Endothelial cell (in vitro differentiated cells): Measurements from ENCODE around the gene MVB12B. TPM values are rescaled to one million over a fixed set of nuclear protein-coding genes. Genes with fewer than 3 reads are reported as not detected.
A peak's percentile ranks its signal among the peaks of the same experiment; 100 is the strongest.

Source experiments
- DNase-seq: peaks from one replicate; pipeline ENCODE4 v3.0.0; 2021; ENCODE audit warnings: low spot score
- H3K27ac Mint-ChIP-seq: one replicate; pipeline ENCODE4 v1.8.0; 2021; ENCODE audit warnings: mixed read lengths, inconsistent platforms; ENCODE audit not compliant: unreplicated experiment
- H3K27me3 Mint-ChIP-seq: one replicate; pipeline ENCODE4 v1.8.0; 2021; ENCODE audit warnings: mild to moderate bottlenecking, moderate library complexity, mixed read lengths, inconsistent platforms; ENCODE audit not compliant: unreplicated experiment
- H3K36me3 Mint-ChIP-seq: one replicate; pipeline ENCODE4 v1.8.0; 2021; ENCODE audit warnings: mild to moderate bottlenecking, low read depth, mixed read lengths, inconsistent platforms; ENCODE audit not compliant: unreplicated experiment
- H3K4me1 Mint-ChIP-seq: one replicate; pipeline ENCODE4 v1.8.0; 2021; ENCODE audit warnings: mild to moderate bottlenecking, mixed read lengths, inconsistent platforms; ENCODE audit not compliant: unreplicated experiment
- H3K4me3 Mint-ChIP-seq: one replicate; pipeline ENCODE4 v1.8.0; 2021; ENCODE audit warnings: mild to moderate bottlenecking, mixed read lengths, inconsistent platforms; ENCODE audit not compliant: unreplicated experiment
- H3K9me3 Mint-ChIP-seq: one replicate; pipeline ENCODE4 v1.8.0; 2021; ENCODE audit warnings: mixed read lengths, inconsistent platforms; ENCODE audit not compliant: unreplicated experiment
- total RNA-seq: library from RNA; stranded (reverse); fragmentation: NEBNext Ultra II Directional; extraction: Animal tissue kit (Norgen Biotek cat#: 25700); gene quantifications from one replicate; pipeline ENCODE4 v1.2.1, GENCODE V29; 2021; ENCODE audit not compliant: unreplicated experiment
- TF ChIP-seq, protein P1 (sequence below): fragments of 200-600 bp; sonication (generic); IDR thresholded peaks from one replicate; pipeline ENCODE4 v1.5.0; 2021; ENCODE audit warnings: antibody characterized with exemption; ENCODE audit not compliant: unreplicated experiment

The MVB12B gene
- total RNA-seq, 1 donor from 2014 or later: 18.8 TPM

DNA sequence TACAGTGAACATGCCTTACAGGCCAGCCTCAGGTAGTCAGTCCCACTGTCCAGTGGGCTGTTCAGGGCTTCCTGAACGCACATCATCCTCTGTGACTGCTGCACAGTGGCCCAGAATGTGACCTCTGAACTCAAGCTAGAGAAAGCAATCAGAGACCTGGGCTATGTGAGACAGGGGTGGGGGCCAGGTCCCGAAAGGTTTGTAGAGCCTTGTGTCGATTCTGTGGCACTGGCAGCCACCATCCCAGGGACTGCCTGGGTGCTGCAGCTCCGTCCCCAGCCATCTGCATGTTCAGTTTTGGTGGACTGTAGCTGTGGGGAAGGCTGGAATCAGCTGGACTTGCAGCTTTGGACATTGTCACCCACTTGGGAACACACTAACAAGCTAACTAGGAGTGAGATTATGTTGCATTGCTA, 47.7 kb downstream of the MVB12B start:
- Mint-ChIP-seq H3K4me1 (peaks cover 75% of the 10 kb centered on the region), H3K27me3 (peaks cover 3% of the 10 kb centered on the region), H3K27ac (peak overlapping the region; percentile 100), H3K4me3 (no peak overlapping the region), H3K9me3 (no peaks in the 10 kb centered on the region), H3K36me3 (no peaks in the 10 kb centered on the region)
- no peak for DNase-seq
- TF ChIP-seq, protein P1, sequence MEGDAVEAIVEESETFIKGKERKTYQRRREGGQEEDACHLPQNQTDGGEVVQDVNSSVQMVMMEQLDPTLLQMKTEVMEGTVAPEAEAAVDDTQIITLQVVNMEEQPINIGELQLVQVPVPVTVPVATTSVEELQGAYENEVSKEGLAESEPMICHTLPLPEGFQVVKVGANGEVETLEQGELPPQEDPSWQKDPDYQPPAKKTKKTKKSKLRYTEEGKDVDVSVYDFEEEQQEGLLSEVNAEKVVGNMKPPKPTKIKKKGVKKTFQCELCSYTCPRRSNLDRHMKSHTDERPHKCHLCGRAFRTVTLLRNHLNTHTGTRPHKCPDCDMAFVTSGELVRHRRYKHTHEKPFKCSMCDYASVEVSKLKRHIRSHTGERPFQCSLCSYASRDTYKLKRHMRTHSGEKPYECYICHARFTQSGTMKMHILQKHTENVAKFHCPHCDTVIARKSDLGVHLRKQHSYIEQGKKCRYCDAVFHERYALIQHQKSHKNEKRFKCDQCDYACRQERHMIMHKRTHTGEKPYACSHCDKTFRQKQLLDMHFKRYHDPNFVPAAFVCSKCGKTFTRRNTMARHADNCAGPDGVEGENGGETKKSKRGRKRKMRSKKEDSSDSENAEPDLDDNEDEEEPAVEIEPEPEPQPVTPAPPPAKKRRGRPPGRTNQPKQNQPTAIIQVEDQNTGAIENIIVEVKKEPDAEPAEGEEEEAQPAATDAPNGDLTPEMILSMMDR: no peak

DNA sequence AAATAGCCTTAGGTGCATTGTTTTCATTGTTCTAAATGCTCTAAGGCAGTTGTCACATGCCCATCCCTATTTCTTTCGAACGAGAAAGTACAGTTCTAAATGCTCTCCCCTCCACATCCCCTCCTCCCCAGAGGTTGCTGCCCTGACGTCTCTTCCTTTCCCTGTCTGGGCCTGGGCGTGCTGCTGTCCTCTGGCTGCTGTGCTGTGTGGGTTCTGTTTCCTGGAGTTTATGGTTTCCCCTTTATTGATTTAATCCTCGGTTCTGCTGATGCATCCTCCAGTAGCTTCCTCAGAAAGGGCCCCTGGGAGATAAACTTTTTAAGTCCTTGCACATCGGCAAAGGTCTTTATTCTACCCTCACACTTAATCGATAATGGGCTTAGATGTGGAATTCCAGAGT, 48.8 kb downstream of the MVB12B start:
- peak overlapping the region; percentile 97 for H3K27ac Mint-ChIP-seq
- peak; percentile 38 for DNase-seq
- peak overlapping the region; percentile 19 for H3K4me3 Mint-ChIP-seq
- TF ChIP-seq, protein P1: no peak
- peaks cover 75% of the 10 kb centered on the region for H3K4me1 Mint-ChIP-seq
- H3K36me3 Mint-ChIP-seq: no peaks in the 10 kb centered on the region
- no peaks in the 10 kb centered on the region for H3K9me3 Mint-ChIP-seq
- peaks cover 3% of the 10 kb centered on the region for H3K27me3 Mint-ChIP-seq

DNA sequence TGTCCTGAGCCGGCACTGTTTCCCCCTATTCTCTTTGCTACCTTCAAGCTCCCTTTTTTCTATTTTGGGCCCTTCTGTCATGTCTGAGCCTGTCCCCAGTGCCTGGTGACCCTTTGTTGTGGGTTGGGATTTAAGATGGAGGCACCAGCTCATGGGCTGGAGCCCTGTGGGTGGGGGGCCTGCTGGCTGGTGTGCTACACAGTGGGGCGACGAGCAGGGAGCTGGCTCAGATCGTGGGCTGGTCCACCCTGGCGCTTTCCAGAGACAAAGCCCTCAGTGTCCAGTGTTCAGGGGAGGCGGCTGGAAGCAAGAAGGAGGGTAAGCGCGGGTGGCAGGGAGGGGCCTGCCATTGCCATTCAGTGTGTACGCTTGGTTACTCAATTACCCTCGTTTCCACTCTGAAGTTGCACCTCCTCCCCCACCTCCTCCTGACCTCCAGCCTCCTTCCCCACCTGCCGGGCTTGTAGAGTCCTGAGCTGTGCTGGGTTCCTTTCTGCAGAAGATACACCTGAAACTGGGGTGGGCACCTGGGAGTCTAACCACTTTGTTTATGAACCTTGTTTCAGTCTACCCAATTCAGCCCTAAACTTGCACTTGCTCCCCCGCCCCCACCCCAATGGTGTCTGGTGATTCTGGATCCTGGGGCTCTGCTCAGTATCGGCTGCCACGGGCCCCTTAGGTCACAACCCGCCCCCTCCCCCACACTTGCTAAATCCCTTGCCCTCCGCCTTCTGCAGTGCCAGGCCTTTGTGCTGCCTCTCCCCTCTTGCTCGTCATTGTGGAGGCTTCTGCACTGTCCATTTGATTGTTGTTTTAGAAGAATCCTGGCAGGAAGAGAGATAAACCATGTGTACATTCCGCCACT, 49.9 kb downstream of the MVB12B start:
- peak overlapping the region; percentile 97 for H3K27ac Mint-ChIP-seq
- H3K9me3 Mint-ChIP-seq: no peaks in the 10 kb centered on the region
- TF ChIP-seq, protein P1: no peak
- H3K4me3 Mint-ChIP-seq: peak overlapping the region; percentile 42
- H3K4me1 Mint-ChIP-seq: peaks cover 81% of the 10 kb centered on the region
- no peak for DNase-seq
- no peaks in the 10 kb centered on the region for H3K36me3 Mint-ChIP-seq
- H3K27me3 Mint-ChIP-seq: peaks cover 3% of the 10 kb centered on the region

DNA sequence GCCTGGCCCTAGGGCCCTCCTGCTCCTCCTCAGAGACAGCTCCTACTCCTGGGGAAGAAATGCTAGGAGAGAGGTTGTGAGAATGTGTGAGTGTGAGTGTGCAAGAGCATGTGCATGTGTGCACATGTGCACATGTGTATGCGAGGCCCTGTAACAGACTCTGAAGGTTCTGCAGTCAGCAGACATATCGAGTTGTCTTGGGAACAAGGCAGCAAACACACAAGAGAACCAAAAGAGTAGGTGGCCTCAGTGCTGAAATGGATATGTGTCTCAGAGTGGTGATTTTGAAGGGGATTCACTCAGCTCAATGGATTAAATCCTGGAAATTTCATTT, 50.5 kb downstream of the MVB12B start:
- peaks cover 76% of the 10 kb centered on the region for H3K4me1 Mint-ChIP-seq

DNA sequence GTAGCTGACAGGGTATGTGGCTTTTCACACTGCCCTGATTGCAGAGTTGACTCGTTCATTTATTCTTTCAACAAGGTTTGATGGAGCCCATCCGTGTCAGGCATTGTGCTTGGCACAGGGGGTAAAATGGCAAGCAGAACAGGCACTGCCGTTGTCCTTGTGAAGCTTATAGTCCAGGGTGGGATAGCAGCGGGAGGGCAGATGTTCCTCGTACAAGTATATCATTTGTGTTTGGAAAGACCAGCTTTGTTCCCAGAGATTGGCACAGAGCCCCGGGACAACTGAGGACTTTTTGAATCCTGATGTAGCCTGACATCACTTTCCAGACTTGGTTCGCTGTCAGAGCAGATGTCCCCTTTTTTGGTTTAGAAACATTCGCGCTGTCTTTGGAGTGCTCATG, 50.9 kb downstream of the MVB12B start:
- peaks cover 72% of the 10 kb centered on the region for H3K4me1 Mint-ChIP-seq

More for the DNA sequence above, 50.5 kb downstream of the MVB12B start:
- Mint-ChIP-seq H3K27me3 (peaks cover 3% of the 10 kb centered on the region), H3K36me3 (no peaks in the 10 kb centered on the region), H3K4me3 (peak overlapping the region; percentile 42), H3K9me3 (no peaks in the 10 kb centered on the region), H3K27ac (peak overlapping the region; percentile 97)
- no peak for DNase-seq
- TF ChIP-seq, protein P1: no peak

More for the DNA sequence above, 50.9 kb downstream of the MVB12B start:
- peaks cover 3% of the 10 kb centered on the region for H3K27me3 Mint-ChIP-seq
- no peak overlapping the region for H3K4me3 Mint-ChIP-seq
- TF ChIP-seq, protein P1: no peak
- no peaks in the 10 kb centered on the region for H3K36me3 Mint-ChIP-seq
- DNase-seq: no peak
- peak overlapping the region; percentile 97 for H3K27ac Mint-ChIP-seq
- no peaks in the 10 kb centered on the region for H3K9me3 Mint-ChIP-seq
